Body of pancreas (tissue), 4 donors: ENCODE results near the gene CLBA1.

ENCODE experiments used
- CTCF ChIP-seq, 7 experiments: fragments of 450-650 bp in 4 of 7; fragments of 200-600 bp in 3 of 7; sonication (generic) in 3 of 7; IDR thresholded peaks; one replicate each; pipeline ENCODE4 v1.5.1; 2016 to 2019; ENCODE audit warnings: antibody characterized with exemption in 7 of 7
- POLR2A ChIP-seq, 3 donors: fragments of 450-650 bp; IDR thresholded peaks; one replicate each; pipeline ENCODE4 v1.6.1; 2016; ENCODE audit warnings: antibody characterized with exemption in 3 of 3, mild to moderate bottlenecking in 2 of 3

- TF ChIP-seq CTCF (IDR thresholded peaks at IDR 0.05) (no peak), POLR2A (IDR thresholded peaks at IDR 0.05) (peak; percentile 17 to 63 (median 56))
Observed at GRCh38 chr14:104985675-104986486, at the start of gene CLBA1.
